Activated CD8-positive, alpha-beta memory T cell treated with anti-CD3 and anti-CD28 coated beads, Interleukin-2, amount 10 ng/mL, durations not matched to agents 7 days and 5 days (primary cell): ENCODE results near the gene ALDH16A1. TPM values are rescaled to one million over a fixed set of nuclear protein-coding genes. Genes with fewer than 3 reads are reported as not detected.

Source experiments
- ATAC-seq: fragments of 150-1000 bp; cut with Tn5 transposase; one replicate; pipeline ENCODE4 v1.10.0; 2021; ENCODE audit warnings: moderate library complexity
- CTCF ChIA-PET: fragments of 350-600 bp; sonication (Branson Sonifier 250); formaldehyde crosslinking; loops from one replicate; lab custom pipeline; 2021; ENCODE audit warnings: antibody characterized with exemption; lab: Charles Lee
- DNase-seq: peaks from one replicate; pipeline ENCODE4 v3.0.0-alpha.2; 2020
- H3K27ac Mint-ChIP-seq: one replicate; pipeline ENCODE4 v1.8.0; 2021; ENCODE audit warnings: mild to moderate bottlenecking, mixed read lengths
- H3K27me3 Mint-ChIP-seq: one replicate; pipeline ENCODE4 v1.8.0; 2021; ENCODE audit warnings: mixed read lengths
- H3K36me3 Mint-ChIP-seq: one replicate; pipeline ENCODE4 v1.8.0; 2021; ENCODE audit warnings: mild to moderate bottlenecking, mixed read lengths
- H3K4me1 Mint-ChIP-seq: one replicate; pipeline ENCODE4 v1.8.0; 2021; ENCODE audit warnings: mixed read lengths
- H3K4me3 Mint-ChIP-seq: one replicate; pipeline ENCODE4 v1.8.0; 2021; ENCODE audit warnings: mild to moderate bottlenecking, moderate library complexity, mixed read lengths
- H3K9me3 Mint-ChIP-seq: one replicate; pipeline ENCODE4 v1.8.0; 2022; ENCODE audit warnings: low read depth, mixed read lengths
- total RNA-seq, 2 experiments: library from RNA; stranded (reverse); gene quantifications; one replicate each; pipeline ENCODE4 v1.2.3, GENCODE V29; 2021

Gene ALDH16A1
- total RNA-seq, 2 experiments from 2014 or later: 37.2 to 45.2 TPM

DNA sequence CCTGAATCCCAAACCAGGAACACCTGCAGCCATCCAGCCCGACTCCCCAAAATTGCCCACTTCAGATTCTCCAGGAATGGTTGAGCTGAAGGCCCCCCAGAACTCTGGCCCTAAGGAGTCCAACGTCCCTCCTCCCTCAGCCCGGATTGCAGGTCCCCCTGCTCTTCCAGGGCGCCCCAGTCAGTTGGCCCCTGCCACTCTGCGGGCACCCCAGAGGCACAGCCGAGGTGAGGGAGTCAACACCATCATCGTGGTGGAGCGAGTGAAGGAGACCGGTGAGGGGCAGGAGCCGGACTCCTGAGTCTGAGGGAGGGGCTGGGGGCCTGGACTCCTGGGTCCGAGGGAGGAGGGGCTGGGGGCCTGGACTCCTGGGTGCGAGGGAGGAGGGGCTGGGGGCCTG lies 25.7 kb upstream of the ALDH16A1 start:
- Mint-ChIP-seq H3K27ac (no peak overlapping the region), H3K4me1 (peaks cover 44% of the 10 kb centered on the region)
- no peak for ATAC-seq

DNA sequence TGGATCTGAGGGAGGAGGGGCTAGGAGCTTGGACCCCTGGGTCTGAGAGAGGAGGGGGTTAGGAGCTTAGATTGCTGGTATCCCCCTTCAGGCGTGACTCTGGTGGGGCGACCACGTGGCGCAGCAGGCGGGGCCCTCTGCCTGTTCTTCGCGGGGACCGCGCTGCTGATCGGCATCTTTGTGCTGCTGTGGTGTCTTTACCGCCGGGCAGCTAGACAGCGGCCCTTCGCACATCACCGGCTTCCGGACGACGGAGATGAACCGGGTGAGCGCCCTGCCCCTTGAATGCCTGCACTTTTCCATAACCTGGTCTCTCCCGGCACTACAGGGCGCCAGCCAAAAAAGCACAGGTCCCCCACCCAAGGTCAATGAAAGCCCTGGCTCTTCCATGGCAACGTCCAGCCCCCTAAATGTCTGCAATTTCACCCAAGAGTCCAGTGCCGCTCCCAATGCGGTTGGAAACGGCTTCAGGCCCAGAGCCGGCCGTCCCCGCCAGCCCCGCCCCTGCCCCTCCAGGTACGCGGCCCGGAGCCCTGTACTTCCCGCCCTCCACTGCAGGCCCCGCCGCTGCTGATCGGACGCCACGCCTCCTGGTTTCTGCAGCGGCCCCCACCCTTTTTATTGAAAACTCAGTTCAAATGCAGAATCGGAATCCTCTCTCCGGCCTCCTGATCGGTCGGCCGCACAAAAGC lies 25.0 kb upstream of the ALDH16A1 start:
- Mint-ChIP-seq H3K9me3 (no peaks in the 10 kb centered on the region), H3K4me3 (no peak overlapping the region), H3K27ac (no peak overlapping the region), H3K4me1 (peaks cover 39% of the 10 kb centered on the region), H3K36me3 (peaks cover 5% of the 10 kb centered on the region), H3K27me3 (peaks cover 90% of the 10 kb centered on the region)
- ATAC-seq (peak; percentile 62), DNase-seq (peak; percentile 62)
- CTCF ChIA-PET: interaction anchor here (0.6 to 7.4 kb wide), 7 partner anchors 14 to 229 kb away, joined by 3 to 52 read pairs (median 3); partner anchors contain the start of gene SLC17A7

More for the DNA sequence above, 25.7 kb upstream of the ALDH16A1 start:
- H3K36me3 Mint-ChIP-seq: peaks cover 5% of the 10 kb centered on the region
- CTCF ChIA-PET: interaction anchor here (0.9 to 7.4 kb wide), 8 partner anchors 9 to 229 kb away, joined by 3 to 52 read pairs (median 8); partner anchors contain the start of gene SLC17A7
- no peak overlapping the region for H3K4me3 Mint-ChIP-seq
- no peaks in the 10 kb centered on the region for H3K9me3 Mint-ChIP-seq
- H3K27me3 Mint-ChIP-seq: peaks cover 89% of the 10 kb centered on the region
- DNase-seq: no peak

GRCh38 chr19:49428547-49429451 lies 24.2 kb upstream of the ALDH16A1 start:
- H3K27ac Mint-ChIP-seq: no peak overlapping the region
- peaks cover 38% of the 10 kb centered on the region for H3K4me1 Mint-ChIP-seq
- CTCF ChIA-PET: interaction anchor here (1.4 to 7.4 kb wide), 7 partner anchors 9 to 118 kb away, joined by 3 to 52 read pairs (median 5); no protein-coding TSS in a partner anchor
- H3K4me3 Mint-ChIP-seq: no peak overlapping the region
- peaks cover 92% of the 10 kb centered on the region for H3K27me3 Mint-ChIP-seq
- H3K9me3 Mint-ChIP-seq: no peaks in the 10 kb centered on the region
- H3K36me3 Mint-ChIP-seq: peaks cover 3% of the 10 kb centered on the region
- no peak for ATAC-seq
- DNase-seq: no peak

- no peak for ATAC-seq
- H3K9me3 Mint-ChIP-seq: no peaks in the 10 kb centered on the region
Measured at GRCh38 chr19:49430172-49430677, 22.8 kb upstream of the ALDH16A1 start.

DNA sequence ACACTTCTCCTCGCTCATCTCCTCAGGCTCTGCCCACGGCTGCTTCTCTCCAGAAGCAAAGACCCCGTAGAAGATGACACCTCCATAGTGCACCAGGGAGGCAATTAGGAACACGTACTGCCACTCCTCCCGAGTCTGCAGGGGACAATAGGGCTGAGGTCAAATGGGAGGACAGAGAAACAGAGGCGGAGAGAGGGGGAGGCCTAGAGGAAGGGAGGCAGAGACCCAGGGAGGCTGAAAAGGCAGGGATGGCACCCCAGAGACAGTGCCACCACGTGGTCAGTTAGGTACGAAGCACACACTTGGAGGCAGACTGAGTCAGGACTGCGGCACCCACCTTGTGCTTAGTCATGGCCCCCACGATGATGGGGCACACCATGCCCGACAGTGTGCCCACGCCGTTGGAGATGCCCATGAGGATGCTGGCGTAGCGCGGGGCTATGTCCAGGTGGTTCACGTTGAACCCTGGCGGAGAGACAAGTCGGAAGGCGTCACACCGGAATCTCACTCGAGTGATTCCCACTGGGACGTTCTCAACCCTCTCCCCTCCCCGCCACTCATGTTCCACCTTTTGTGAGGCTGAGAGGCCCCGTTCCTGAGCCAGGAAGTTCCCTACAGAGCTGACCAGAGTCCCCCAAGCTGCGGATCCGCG lies 22.2 kb upstream of the ALDH16A1 start:
- H3K27ac Mint-ChIP-seq: no peak overlapping the region
- no peak overlapping the region for H3K4me3 Mint-ChIP-seq
- H3K9me3 Mint-ChIP-seq: no peaks in the 10 kb centered on the region
- DNase-seq (no peak), ATAC-seq (no peak)
- peaks cover 92% of the 10 kb centered on the region for H3K27me3 Mint-ChIP-seq
- peaks cover 3% of the 10 kb centered on the region for H3K36me3 Mint-ChIP-seq
- CTCF ChIA-PET: interaction anchor here (0.6 to 4.8 kb wide), 5 partner anchors 11 to 39 kb away, joined by 3 to 23 read pairs (median 9); no protein-coding TSS in a partner anchor
- peaks cover 34% of the 10 kb centered on the region for H3K4me1 Mint-ChIP-seq

More at GRCh38 chr19:49430172-49430677, 22.8 kb upstream of the ALDH16A1 start:
- H3K36me3 Mint-ChIP-seq: peaks cover 3% of the 10 kb centered on the region
- H3K27me3 Mint-ChIP-seq: peaks cover 92% of the 10 kb centered on the region
- H3K27ac Mint-ChIP-seq: no peak overlapping the region
- no peak for DNase-seq
- CTCF ChIA-PET: interaction anchor here (1.1 to 4.8 kb wide), 6 partner anchors 11 to 39 kb away, joined by 3 to 23 read pairs (median 4); no protein-coding TSS in a partner anchor
- H3K4me3 Mint-ChIP-seq: no peak overlapping the region
- H3K4me1 Mint-ChIP-seq: peaks cover 34% of the 10 kb centered on the region

DNA sequence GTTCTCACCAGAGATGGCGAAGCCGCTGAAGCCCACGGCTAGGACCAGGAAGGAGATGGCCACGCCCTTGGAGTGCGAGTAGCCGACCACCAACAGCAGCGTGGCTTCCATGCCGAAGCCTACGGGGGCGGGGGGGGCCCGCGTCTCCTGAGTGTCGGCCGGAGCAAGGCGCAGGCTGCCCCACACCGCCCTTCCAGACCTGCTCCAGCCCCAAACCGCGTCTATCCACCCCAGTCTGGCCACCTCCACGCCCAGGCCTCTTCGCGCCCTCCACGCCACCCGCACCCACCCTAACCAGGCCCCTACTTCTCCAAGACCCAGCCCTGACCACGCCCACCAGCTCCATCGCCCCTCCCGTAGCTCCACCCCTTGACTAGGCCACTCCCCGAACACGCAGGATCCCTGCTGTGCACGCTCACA lies 21.7 kb upstream of the ALDH16A1 start:
- no peak for DNase-seq
- peaks cover 38% of the 10 kb centered on the region for H3K4me1 Mint-ChIP-seq
- no peak overlapping the region for H3K4me3 Mint-ChIP-seq

DNA sequence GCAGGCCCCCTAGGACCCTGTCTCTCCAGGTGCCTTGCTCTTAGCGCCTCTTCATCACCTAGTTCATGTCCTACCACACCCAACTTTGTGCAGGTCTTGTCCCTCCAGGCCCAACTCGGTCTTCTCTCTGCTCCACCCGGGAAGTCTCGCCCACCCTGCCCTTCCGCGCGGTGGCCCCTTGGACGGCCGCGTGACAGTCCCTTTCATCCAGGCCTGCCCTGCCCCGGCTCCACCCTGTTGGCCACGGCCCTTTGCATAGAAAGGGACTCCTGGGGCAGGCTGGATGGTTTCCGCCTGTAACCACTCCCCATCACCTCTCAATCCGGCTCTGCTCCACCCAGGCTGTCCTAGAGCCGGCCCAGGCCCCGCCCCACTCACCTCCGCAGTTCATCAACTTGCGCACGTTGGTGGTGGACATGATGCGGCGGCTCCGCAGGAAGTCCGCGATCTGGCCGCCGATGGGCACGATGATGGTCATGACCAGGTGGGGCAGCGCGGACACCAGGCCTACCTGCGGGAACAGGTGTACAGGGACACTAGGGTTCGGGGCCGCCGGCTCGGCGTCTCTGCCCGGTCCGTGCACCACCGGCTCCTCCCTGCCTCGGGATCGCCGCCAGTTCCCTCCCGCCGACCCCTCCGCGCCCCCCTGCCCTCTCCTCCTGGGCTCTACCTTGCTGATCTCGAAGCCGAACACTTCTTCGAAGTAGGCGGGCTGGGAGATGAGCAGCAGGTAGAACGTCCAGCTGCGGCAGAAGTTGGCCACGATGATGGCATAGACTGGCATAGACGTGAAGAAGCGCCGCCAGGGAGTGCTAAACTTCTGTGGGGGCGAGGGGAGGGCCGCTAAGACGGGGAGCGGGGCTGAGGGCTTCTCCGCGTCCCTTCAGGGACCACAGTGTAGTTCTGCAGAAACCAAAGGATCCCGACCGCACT lies 20.6 kb upstream of the ALDH16A1 start:
- CTCF ChIA-PET: interaction anchor here (1.2 to 4.8 kb wide), 2 partner anchors 13 to 40 kb away, joined by 9 to 23 read pairs; no protein-coding TSS in a partner anchor

More for the DNA sequence above, 21.7 kb upstream of the ALDH16A1 start:
- peaks cover 92% of the 10 kb centered on the region for H3K27me3 Mint-ChIP-seq
- CTCF ChIA-PET: interaction anchor here (0.6 to 4.8 kb wide), 3 partner anchors 12 to 39 kb away, joined by 3 to 23 read pairs (median 9); no protein-coding TSS in a partner anchor
- H3K27ac Mint-ChIP-seq: no peak overlapping the region
- no peaks in the 10 kb centered on the region for H3K9me3 Mint-ChIP-seq
- ATAC-seq: no peak
- peaks cover 3% of the 10 kb centered on the region for H3K36me3 Mint-ChIP-seq

DNA sequence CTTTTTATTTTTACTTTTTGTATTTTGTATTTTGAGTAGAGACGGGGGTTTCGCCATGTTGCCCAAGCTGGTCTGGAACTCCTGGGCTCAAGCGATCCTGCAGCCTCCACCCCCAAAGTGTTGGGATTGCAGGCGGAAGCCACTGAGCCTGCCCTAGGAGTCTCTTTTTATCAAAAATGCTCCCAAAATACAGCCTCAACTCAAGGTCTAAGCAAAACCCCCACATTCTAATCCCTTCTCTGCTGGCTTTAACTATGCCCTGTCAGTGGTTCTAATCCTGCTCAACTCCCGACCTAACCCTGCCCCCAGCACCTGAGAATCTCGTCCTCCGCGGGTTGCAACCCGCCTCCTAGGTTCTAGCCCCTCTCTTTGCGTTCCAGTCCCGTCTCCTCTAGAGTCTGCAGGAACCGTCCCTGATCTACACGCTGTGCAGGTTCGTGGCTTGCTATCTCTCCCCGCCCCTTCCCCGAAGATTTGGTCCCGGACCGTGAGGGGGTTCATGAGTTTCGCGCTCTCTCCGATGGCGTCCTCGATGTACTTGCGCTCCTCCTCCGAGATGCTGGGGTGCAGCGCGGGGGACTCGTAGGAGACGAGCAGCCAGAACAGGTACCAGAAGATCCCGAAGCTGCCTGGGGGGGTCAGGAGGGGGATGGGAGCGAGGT lies 19.7 kb upstream of the ALDH16A1 start:
- H3K27ac Mint-ChIP-seq: no peak overlapping the region
- no peak for DNase-seq
- peaks cover 95% of the 10 kb centered on the region for H3K27me3 Mint-ChIP-seq
- peaks cover 28% of the 10 kb centered on the region for H3K4me1 Mint-ChIP-seq
- no peaks in the 10 kb centered on the region for H3K9me3 Mint-ChIP-seq
- no peak for ATAC-seq
- no peak overlapping the region for H3K4me3 Mint-ChIP-seq
- CTCF ChIA-PET: interaction anchor here (0.6 to 4.8 kb wide), 3 partner anchors 8 to 224 kb away, joined by 3 to 23 read pairs (median 3); partner anchors contain the start of gene GFY
- peaks cover 3% of the 10 kb centered on the region for H3K36me3 Mint-ChIP-seq

More for the DNA sequence above, 20.6 kb upstream of the ALDH16A1 start:
- H3K27me3 Mint-ChIP-seq: peaks cover 92% of the 10 kb centered on the region
- no peak overlapping the region for H3K27ac Mint-ChIP-seq
- peaks cover 3% of the 10 kb centered on the region for H3K36me3 Mint-ChIP-seq
- peaks cover 34% of the 10 kb centered on the region for H3K4me1 Mint-ChIP-seq
- DNase-seq (peak; percentile 66), ATAC-seq (peak; percentile 68)
- H3K9me3 Mint-ChIP-seq: no peaks in the 10 kb centered on the region
- no peak overlapping the region for H3K4me3 Mint-ChIP-seq

DNA sequence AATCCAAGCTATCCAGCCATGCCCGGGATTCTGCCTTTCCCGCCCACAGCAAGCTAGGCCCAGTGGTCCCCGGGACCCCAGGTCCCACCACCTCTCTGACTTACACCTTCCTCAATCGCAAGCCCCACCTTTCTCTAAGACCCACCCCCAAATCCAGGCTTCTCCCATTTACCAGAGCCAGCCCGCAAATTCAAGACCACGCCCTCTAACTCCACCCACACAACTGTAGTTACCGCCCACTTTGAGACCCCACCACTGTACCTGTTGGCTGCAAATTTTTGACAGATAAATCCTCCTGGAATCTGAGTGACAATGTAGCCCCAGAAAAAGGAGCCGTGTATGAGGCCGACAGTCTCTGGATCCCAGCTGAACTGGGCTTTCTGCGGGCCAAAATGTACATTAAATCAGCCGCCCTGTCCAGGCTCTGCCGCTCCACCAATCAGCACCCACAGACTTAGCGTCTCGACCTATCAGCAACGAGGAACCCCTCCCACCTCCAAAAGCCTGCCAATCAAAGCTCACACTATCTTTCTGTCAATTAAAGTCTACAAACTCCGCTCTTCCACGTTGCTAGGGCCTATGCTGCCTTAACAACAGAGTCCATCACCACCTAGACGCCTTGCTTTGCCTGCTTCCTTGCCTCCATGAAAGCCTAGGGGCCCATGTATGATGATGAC lies 18.0 kb upstream of the ALDH16A1 start:
- no peak overlapping the region for H3K4me3 Mint-ChIP-seq
- ATAC-seq: no peak

GRCh38 chr19:49435670-49436069 lies 17.4 kb upstream of the ALDH16A1 start:
- ATAC-seq (no peak), DNase-seq (no peak)
- CTCF ChIA-PET: interaction anchor here (0.9 to 2.2 kb wide), 10 partner anchors 9 to 134 kb away, joined by 3 to 7 read pairs (median 4); partner anchors contain the start of genes GFY and KASH5
- no peaks in the 10 kb centered on the region for H3K9me3 Mint-ChIP-seq
- H3K27ac Mint-ChIP-seq: no peak overlapping the region
- peaks cover 3% of the 10 kb centered on the region for H3K36me3 Mint-ChIP-seq
- H3K4me1 Mint-ChIP-seq: peaks cover 25% of the 10 kb centered on the region
- H3K27me3 Mint-ChIP-seq: peaks cover 96% of the 10 kb centered on the region
- H3K4me3 Mint-ChIP-seq: no peak overlapping the region

More for the DNA sequence above, 18.0 kb upstream of the ALDH16A1 start:
- no peak for DNase-seq
- CTCF ChIA-PET: interaction anchor here (0.8 to 2.2 kb wide), 6 partner anchors 9 to 47 kb away, joined by 3 to 7 read pairs (median 4); partner anchors contain the start of genes GFY and KASH5
- peaks cover 95% of the 10 kb centered on the region for H3K27me3 Mint-ChIP-seq
- H3K9me3 Mint-ChIP-seq: no peaks in the 10 kb centered on the region
- H3K27ac Mint-ChIP-seq: no peak overlapping the region
- peaks cover 24% of the 10 kb centered on the region for H3K4me1 Mint-ChIP-seq
- H3K36me3 Mint-ChIP-seq: peaks cover 3% of the 10 kb centered on the region
